GM12878 (cell line): ENCODE results near the gene TLL1. TPM values are rescaled to one million over a fixed set of nuclear protein-coding genes. Genes with fewer than 3 reads are reported as not detected.

Experiments used
- ATAC-seq: fragments of 200-7000 bp; cut with Tn5 transposase; 3 replicates; pipeline ENCODE4 v1.9.1; 2020; ENCODE audit warnings: mild to moderate bottlenecking, moderate library complexity
- BruUV-seq: library from RNA; stranded (reverse); fragments of 400-500 nt; replicated peaks from 2 replicates; lab custom pipeline; 2021; lab: Mats Ljungman, UMichigan
- CTCF ChIA-PET: fragments of 300-600 bp; sonication (Branson Sonifier 250); formaldehyde crosslinking; extraction: SDS; loops from one replicate; lab custom pipeline; 2021; ENCODE audit warnings: inconsistent platforms; lab: Yijun Ruan, JAX
- POLR2A ChIA-PET: fragments of 350-600 bp; formaldehyde crosslinking; extraction: SDS; loops from one replicate; lab custom pipeline; 2021; ENCODE audit warnings: inconsistent platforms; lab: Charles Lee
- RAD21 ChIA-PET: fragments of 300-600 bp; sonication (Branson Sonifier 250); formaldehyde crosslinking; loops from one replicate; lab custom pipeline; 2023; ENCODE audit warnings: antibody characterized with exemption; ENCODE audit not compliant: unreplicated experiment; lab: Charles Lee
- SMC1A ChIA-PET: fragments of 300-600 bp; sonication (Branson Sonifier 250); formaldehyde crosslinking; loops from one replicate; lab custom pipeline; 2023; ENCODE audit not compliant: unreplicated experiment, uncharacterized antibody; lab: Charles Lee
- DNase-seq: peaks from one replicate; pipeline ENCODE4 v3.0.0-alpha.2; 2011; ENCODE audit warnings: low read depth, low spot score
- FAIRE-seq: peaks from 3 replicates; lab custom pipeline; 2011; peaks lifted over from hg19 to GRCh38; lab: Jason Lieb, UNC
- H2AFZ ChIP-seq: 2 replicates; pipeline ENCODE4 v1.6.0; 2011; ENCODE audit warnings: low read depth, low read length, control low read depth; ENCODE audit not compliant: control insufficient read depth
- H3K27ac ChIP-seq: 2 replicates; pipeline ENCODE4 v1.5.1; 2011; ENCODE audit warnings: control low read depth; ENCODE audit not compliant: control insufficient read depth, insufficient read depth
- H3K27me3 ChIP-seq, 2 experiments: replicated peaks in 1 of 2; 2 replicates each; pipeline versions ENCODE4 v1.6.0 to v1.6.1; 2011; ENCODE audit warnings: low read length in 1 of 2; ENCODE audit not compliant: control insufficient read depth in 2 of 2, insufficient read depth in 2 of 2
- H3K36me3 ChIP-seq, 2 experiments: 2 replicates each; pipeline ENCODE4 v1.5.1; 2011; ENCODE audit warnings: low read length in 1 of 2; ENCODE audit not compliant: control insufficient read depth in 2 of 2, insufficient read depth in 2 of 2
- H3K4me1 ChIP-seq: 2 replicates; pipeline ENCODE4 v1.6.1; 2011; ENCODE audit warnings: mild to moderate bottlenecking, low read length, moderate library complexity, mixed read lengths; ENCODE audit not compliant: control insufficient read depth, insufficient read depth
- H3K4me2 ChIP-seq: 2 replicates; pipeline ENCODE4 v1.6.0; 2011; ENCODE audit warnings: control low read depth; ENCODE audit not compliant: control insufficient read depth, insufficient read depth
- H3K4me3 ChIP-seq: fragments of 200-600 bp; sonication (generic); 2 replicates; pipeline ENCODE4 v1.5.1; 2016
- H3K79me2 ChIP-seq: 2 replicates; pipeline ENCODE4 v1.6.0; 2011; ENCODE audit warnings: low read length; ENCODE audit not compliant: control insufficient read depth, insufficient read depth
- H3K9ac ChIP-seq: 2 replicates; pipeline ENCODE4 v1.8.0; 2011; ENCODE audit warnings: low read length, control low read depth, mixed read lengths; ENCODE audit not compliant: control insufficient read depth, insufficient read depth
- H3K9me3 ChIP-seq: replicated peaks from 3 replicates; pipeline ENCODE4 v1.5.1; 2011; ENCODE audit warnings: mild to moderate bottlenecking, low read length; ENCODE audit not compliant: control insufficient read depth, insufficient read depth
- H4K20me1 ChIP-seq: 2 replicates; pipeline ENCODE4 v1.6.0; 2011; ENCODE audit not compliant: control insufficient read depth, insufficient read depth
- BCLAF1 ChIP-seq: fragments of 450-650 bp; IDR thresholded peaks from 2 replicates; pipeline ENCODE4 v1.6.1; 2017; ENCODE audit warnings: antibody characterized with exemption, mild to moderate bottlenecking, moderate library complexity
- KDM1A ChIP-seq: fragments of 200-600 bp; sonication (generic); IDR thresholded peaks from 2 replicates; pipeline ENCODE4 v1.6.1; 2016; ENCODE audit warnings: borderline replicate concordance
- LARP7 ChIP-seq: fragments of 450-650 bp; IDR thresholded peaks from 2 replicates; pipeline ENCODE4 v1.6.1; 2017; ENCODE audit warnings: mild to moderate bottlenecking
- MEF2B ChIP-seq: fragments of 450-650 bp; IDR thresholded peaks from 2 replicates; pipeline ENCODE4 v1.6.1; 2018; ENCODE audit warnings: mild to moderate bottlenecking, moderate library complexity; ENCODE audit not compliant: partially characterized antibody, poor library complexity, severe bottlenecking
- NBN ChIP-seq: fragments of 450-650 bp; IDR thresholded peaks from 2 replicates; pipeline ENCODE4 v1.6.1; 2016
- RCOR1 ChIP-seq: conservative IDR thresholded peaks from 2 replicates; pipeline ENCODE4 v1.6.1; 2012; ENCODE audit warnings: low read depth, low read length, improper control_type of control experiment
- RELB ChIP-seq: fragments of 450-650 bp; IDR thresholded peaks from 2 replicates; pipeline ENCODE4 v1.6.1; 2017; ENCODE audit warnings: low read depth, mild to moderate bottlenecking, moderate library complexity
- RUNX3 ChIP-seq: IDR thresholded peaks from 2 replicates; pipeline ENCODE4 v1.6.1; 2012; ENCODE audit warnings: low read length, inconsistent platforms
- TAF1 ChIP-seq: IDR thresholded peaks from 2 replicates; pipeline ENCODE4 v1.6.1; 2011; ENCODE audit warnings: mild to moderate bottlenecking, low read depth, low read length, borderline replicate concordance
- TBL1XR1 ChIP-seq: IDR thresholded peaks from 2 replicates; pipeline ENCODE4 v1.6.1; 2012; ENCODE audit warnings: low read depth, low read length, improper control_type of control experiment
- ZNF24 ChIP-seq: fragments of 450-650 bp; IDR thresholded peaks from 2 replicates; pipeline ENCODE4 v1.6.1; 2017; ENCODE audit warnings: antibody characterized with exemption, mild to moderate bottlenecking
- WGBS: methylation state at CpG from one replicate; pipeline ENCODE4 v1.1.6; 2016; ENCODE audit warnings: low lambda C conversion rate; ENCODE audit not compliant: insufficient replicate concordance, insufficient coverage; ENCODE audit errors: missing lambda C conversion rate; 5-methylcytosine and 5-hydroxymethylcytosine counted together
- in situ Hi-C: fragments of 300-500 bp; cut with MboI; formaldehyde crosslinking; loops from 9 replicates; pipeline ENCODE4 v1.14.3; 2018; ENCODE audit warnings: mixed read lengths
- intact Hi-C: fragments of 100-400 bp; cut with micrococcal nuclease; formaldehyde crosslinking; loops from one replicate; pipeline ENCODE4 v1.14.2; 2022; ENCODE audit not compliant: unreplicated experiment
- polyA plus RNA-seq, 11 experiments: library from polyadenylated mRNA; depleted of rRNA in 4 of 11; unstranded in 6 of 11; stranded (reverse) in 5 of 11; fragments of >200 nt; fragmentation: Nextera tagmentation in 4 of 11; fragmentation: Illumina TruSeq in 1 of 11; extraction: Ambion mirVana in 4 of 11; extraction: Trizol in 1 of 11; gene quantifications; 1 replicate in 1 of 11; 2 replicates in 10 of 11; pipeline versions ENCODE4 v1.2.1 to v1.2.3, GENCODE V29; 2011 to 2016; ENCODE audit warnings: inconsistent platforms in 2 of 11, missing spikeins in 2 of 11, low read depth in 1 of 11
- total RNA-seq, 4 experiments: library from RNA; depleted of rRNA in 3 of 4; stranded (reverse); fragments of >200 nt in 3 of 4; fragmentation: Illumina TruSeq in 1 of 4; extraction: Trizol in 1 of 4; gene quantifications; 2 replicates each; pipeline versions ENCODE4 v1.2.1 to v1.2.3, GENCODE V29; 2013 to 2021
- TF ChIP-seq, protein P1 (sequence below): fragments of 450-650 bp; IDR thresholded peaks from 2 replicates; pipeline ENCODE4 v1.6.1; 2014; ENCODE audit warnings: mild to moderate bottlenecking

Gene TLL1
- total and polyA plus RNA-seq, 10 of the 15 experiments (the other 5 are each of a cell fraction or from before 2014, with no cell fraction given) = 0.02 to 0.31 (median 0.05) TPM; not detected in 2

- DNase-seq (no peak), FAIRE-seq (no peak), ATAC-seq (no peak)
- Histone ChIP-seq H3K4me2 (no peak overlapping the region), H3K4me1 (no peaks in the 10 kb centered on the region), H3K27me3 (no peaks in the 10 kb centered on the region), H4K20me1 (no peaks in the 10 kb centered on the region), H2AFZ (no peak overlapping the region), H3K36me3 (no peaks in the 10 kb centered on the region), H3K9me3 (no peaks in the 10 kb centered on the region), H3K27ac (no peak overlapping the region), H3K79me2 (no peaks in the 10 kb centered on the region), H3K4me3 (no peak overlapping the region), H3K9ac (no peak overlapping the region)
- ChIA-PET POLR2A (no interaction called here), RAD21 (no interaction called here), CTCF (interaction anchor here (1.6 kb wide), 1 partner anchor 9 kb away, joined by 5 read pairs; no protein-coding TSS in a partner anchor), SMC1A (no interaction called here)
- no TSS peak for BruUV-seq
- in situ Hi-C loops (no loop called here), intact Hi-C loops (no loop called here)
- WGBS = 59% methylated on average over 3 of the region's 3 CpGs
- TF ChIP-seq, protein P1, sequence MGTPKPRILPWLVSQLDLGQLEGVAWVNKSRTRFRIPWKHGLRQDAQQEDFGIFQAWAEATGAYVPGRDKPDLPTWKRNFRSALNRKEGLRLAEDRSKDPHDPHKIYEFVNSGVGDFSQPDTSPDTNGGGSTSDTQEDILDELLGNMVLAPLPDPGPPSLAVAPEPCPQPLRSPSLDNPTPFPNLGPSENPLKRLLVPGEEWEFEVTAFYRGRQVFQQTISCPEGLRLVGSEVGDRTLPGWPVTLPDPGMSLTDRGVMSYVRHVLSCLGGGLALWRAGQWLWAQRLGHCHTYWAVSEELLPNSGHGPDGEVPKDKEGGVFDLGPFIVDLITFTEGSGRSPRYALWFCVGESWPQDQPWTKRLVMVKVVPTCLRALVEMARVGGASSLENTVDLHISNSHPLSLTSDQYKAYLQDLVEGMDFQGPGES = no peak
- TF ChIP-seq RUNX3 = no peak
- TF ChIP-seq KDM1A = no peak
Observed at GRCh38 chr4:165927815-165928214, 54.8 kb downstream of the TLL1 start.

- no peaks in the 10 kb centered on the region for H3K4me1 ChIP-seq
- DNase-seq (no peak), ATAC-seq (no peak), FAIRE-seq (no peak)
- no peak overlapping the region for H3K27ac ChIP-seq
- no peak overlapping the region for H3K4me3 ChIP-seq
- 21% methylated on average over 2 of the region's 2 CpGs for WGBS
- TF ChIP-seq RELB (no peak), NBN (no peak), TAF1 (no peak), LARP7 (no peak), ZNF24 (no peak), BCLAF1 (no peak), RCOR1 (no peak), TBL1XR1 (no peak), MEF2B (no peak)
- intact Hi-C loops = no loop called here
- no peaks in the 10 kb centered on the region for H3K27me3 ChIP-seq
- no peaks in the 10 kb centered on the region for H3K36me3 ChIP-seq
- no peak overlapping the region for H2AFZ ChIP-seq
- no peaks in the 10 kb centered on the region for H3K79me2 ChIP-seq
- H3K9ac ChIP-seq = no peak overlapping the region
- POLR2A ChIA-PET = no interaction called here
- CTCF ChIA-PET = no interaction called here
- BruUV-seq = no TSS peak
- SMC1A ChIA-PET = no interaction called here
- H3K9me3 ChIP-seq = no peaks in the 10 kb centered on the region
- no peak overlapping the region for H3K4me2 ChIP-seq
- RAD21 ChIA-PET = no interaction called here
- H4K20me1 ChIP-seq = no peaks in the 10 kb centered on the region
- in situ Hi-C loops = no loop called here
Observed at GRCh38 chr4:165928601-165929000, 55.6 kb downstream of the TLL1 start.
